ENCODE data around the gene MLLT3. TPM values are rescaled to one million over a fixed set of nuclear protein-coding genes. Genes with fewer than 3 reads are reported as not detected.
A peak's percentile ranks its signal among the peaks of the same experiment; 100 is the strongest.

MLLT3 gene
- total RNA-seq, 3 donors from 2014 or later: 13.0 to 19.0 (median 14.6) TPM

GRCh38 chr9:20494035-20494434 lies 128.3 kb downstream of the MLLT3 start:
- Mint-ChIP-seq H3K4me3 (no peak overlapping the region), H3K4me1 (ENCODE audit: low read depth) (peaks cover 54% of the 10 kb centered on the region), H3K27me3 (ENCODE audit: low read depth) (no peaks in the 10 kb centered on the region), H3K36me3 (ENCODE audit: insufficient read depth) (peaks cover 3% of the 10 kb centered on the region), H3K9me3 (no peaks in the 10 kb centered on the region)
- no peak for DNase-seq
- ATAC-seq: no peak

- H3K4me3 Mint-ChIP-seq: no peak overlapping the region
- H3K9me3 Mint-ChIP-seq: no peaks in the 10 kb centered on the region
- no peak for ATAC-seq
- no peak for DNase-seq
- H3K4me1 Mint-ChIP-seq (ENCODE audit: low read depth): peaks cover 56% of the 10 kb centered on the region
- H3K36me3 Mint-ChIP-seq (ENCODE audit: insufficient read depth): peaks cover 2% of the 10 kb centered on the region
- no peaks in the 10 kb centered on the region for H3K27me3 Mint-ChIP-seq (ENCODE audit: low read depth)
Observed at GRCh38 chr9:20492772-20493171, 129.5 kb downstream of the MLLT3 start.

- no peak overlapping the region for H3K4me3 Mint-ChIP-seq
- H3K36me3 Mint-ChIP-seq (ENCODE audit: insufficient read depth): peaks cover 2% of the 10 kb centered on the region
- H3K27me3 Mint-ChIP-seq (ENCODE audit: low read depth): no peaks in the 10 kb centered on the region
- H3K9me3 Mint-ChIP-seq: no peaks in the 10 kb centered on the region
- DNase-seq (no peak), ATAC-seq (no peak)
- H3K4me1 Mint-ChIP-seq (ENCODE audit: low read depth): peaks cover 54% of the 10 kb centered on the region
Observed at GRCh38 chr9:20491612-20492011, 130.7 kb downstream of the MLLT3 start.

GRCh38 chr9:20490246-20490834 lies 132.0 kb downstream of the MLLT3 start:
- H3K4me1 Mint-ChIP-seq (ENCODE audit: low read depth): peaks cover 54% of the 10 kb centered on the region
- H3K36me3 Mint-ChIP-seq (ENCODE audit: insufficient read depth): peaks cover 2% of the 10 kb centered on the region
- no peaks in the 10 kb centered on the region for H3K9me3 Mint-ChIP-seq
- DNase-seq (no peak), ATAC-seq (no peak)
- H3K4me3 Mint-ChIP-seq: no peak overlapping the region
- H3K27me3 Mint-ChIP-seq (ENCODE audit: low read depth): no peaks in the 10 kb centered on the region

- Mint-ChIP-seq H3K4me1 (ENCODE audit: low read depth) (peaks cover 50% of the 10 kb centered on the region), H3K27me3 (ENCODE audit: low read depth) (no peaks in the 10 kb centered on the region), H3K9me3 (no peaks in the 10 kb centered on the region), H3K4me3 (no peak overlapping the region), H3K36me3 (ENCODE audit: insufficient read depth) (no peaks in the 10 kb centered on the region)
- DNase-seq (no peak), ATAC-seq (no peak)
Observed at GRCh38 chr9:20488691-20489090, 133.6 kb downstream of the MLLT3 start.

GRCh38 chr9:20486552-20486951 lies 135.7 kb downstream of the MLLT3 start:
- H3K27me3 Mint-ChIP-seq (ENCODE audit: low read depth): no peaks in the 10 kb centered on the region
- no peak overlapping the region for H3K4me3 Mint-ChIP-seq
- H3K36me3 Mint-ChIP-seq (ENCODE audit: insufficient read depth): peaks cover 2% of the 10 kb centered on the region
- H3K4me1 Mint-ChIP-seq (ENCODE audit: low read depth): peaks cover 53% of the 10 kb centered on the region
- ATAC-seq (no peak), DNase-seq (no peak)
- H3K9me3 Mint-ChIP-seq: no peaks in the 10 kb centered on the region

GRCh38 chr9:20481437-20481836 lies 140.9 kb downstream of the MLLT3 start:
- Mint-ChIP-seq H3K4me3 (no peak overlapping the region), H3K27me3 (ENCODE audit: low read depth) (no peaks in the 10 kb centered on the region), H3K4me1 (ENCODE audit: low read depth) (peaks cover 36% of the 10 kb centered on the region)

GRCh38 chr9:20480249-20480648 lies 142.1 kb downstream of the MLLT3 start:
- Mint-ChIP-seq H3K4me1 (ENCODE audit: low read depth) (peaks cover 34% of the 10 kb centered on the region), H3K9me3 (no peaks in the 10 kb centered on the region), H3K27me3 (ENCODE audit: low read depth) (no peaks in the 10 kb centered on the region), H3K4me3 (no peak overlapping the region), H3K36me3 (ENCODE audit: insufficient read depth) (peaks cover 2% of the 10 kb centered on the region)
- ATAC-seq: no peak
- DNase-seq: no peak

More at GRCh38 chr9:20481437-20481836, 140.9 kb downstream of the MLLT3 start:
- Mint-ChIP-seq H3K9me3 (no peaks in the 10 kb centered on the region), H3K36me3 (ENCODE audit: insufficient read depth) (peaks cover 2% of the 10 kb centered on the region)
- no peak for DNase-seq
- no peak for ATAC-seq

- Mint-ChIP-seq H3K36me3 (ENCODE audit: insufficient read depth) (peaks cover 2% of the 10 kb centered on the region), H3K4me3 (no peak overlapping the region), H3K27me3 (ENCODE audit: low read depth) (no peaks in the 10 kb centered on the region), H3K4me1 (ENCODE audit: low read depth) (peaks cover 38% of the 10 kb centered on the region), H3K9me3 (no peaks in the 10 kb centered on the region)
- DNase-seq: no peak
- ATAC-seq: no peak
Observed at GRCh38 chr9:20479419-20480155, 142.7 kb downstream of the MLLT3 start.

GRCh38 chr9:20478786-20479185 lies 143.5 kb downstream of the MLLT3 start:
- Mint-ChIP-seq H3K9me3 (no peaks in the 10 kb centered on the region), H3K4me3 (no peak overlapping the region), H3K4me1 (ENCODE audit: low read depth) (peaks cover 41% of the 10 kb centered on the region), H3K36me3 (ENCODE audit: insufficient read depth) (peaks cover 2% of the 10 kb centered on the region), H3K27me3 (ENCODE audit: low read depth) (no peaks in the 10 kb centered on the region)
- no peak for DNase-seq
- no peak for ATAC-seq

- H3K4me1 Mint-ChIP-seq (ENCODE audit: low read depth): peaks cover 46% of the 10 kb centered on the region
- ATAC-seq: peak; percentile 94 to 95
- no peaks in the 10 kb centered on the region for H3K27me3 Mint-ChIP-seq (ENCODE audit: low read depth)
- DNase-seq: no peak
- H3K4me3 Mint-ChIP-seq: no peak overlapping the region
- H3K9me3 Mint-ChIP-seq: no peaks in the 10 kb centered on the region
- H3K36me3 Mint-ChIP-seq (ENCODE audit: insufficient read depth): peaks cover 2% of the 10 kb centered on the region
Observed at GRCh38 chr9:20477940-20478620, 144.2 kb downstream of the MLLT3 start.

- ATAC-seq (no peak), DNase-seq (no peak)
- H3K4me3 Mint-ChIP-seq: no peak overlapping the region
- peaks cover 47% of the 10 kb centered on the region for H3K4me1 Mint-ChIP-seq (ENCODE audit: low read depth)
- H3K36me3 Mint-ChIP-seq (ENCODE audit: insufficient read depth): no peaks in the 10 kb centered on the region
- no peaks in the 10 kb centered on the region for H3K9me3 Mint-ChIP-seq
- H3K27me3 Mint-ChIP-seq (ENCODE audit: low read depth): no peaks in the 10 kb centered on the region
Observed at GRCh38 chr9:20476912-20477521, 145.3 kb downstream of the MLLT3 start.

- no peak for ATAC-seq
- H3K36me3 Mint-ChIP-seq (ENCODE audit: insufficient read depth): peaks cover 2% of the 10 kb centered on the region
- H3K4me3 Mint-ChIP-seq: no peak overlapping the region
- H3K9me3 Mint-ChIP-seq: peaks cover 3% of the 10 kb centered on the region
- H3K4me1 Mint-ChIP-seq (ENCODE audit: low read depth): peaks cover 47% of the 10 kb centered on the region
- no peak for DNase-seq
- no peaks in the 10 kb centered on the region for H3K27me3 Mint-ChIP-seq (ENCODE audit: low read depth)
Observed at GRCh38 chr9:20474496-20474895, 147.8 kb downstream of the MLLT3 start.

- Mint-ChIP-seq H3K9me3 (peaks cover 6% of the 10 kb centered on the region), H3K27me3 (ENCODE audit: low read depth) (no peaks in the 10 kb centered on the region), H3K4me1 (ENCODE audit: low read depth) (peaks cover 41% of the 10 kb centered on the region), H3K4me3 (no peak overlapping the region), H3K36me3 (ENCODE audit: insufficient read depth) (peaks cover 2% of the 10 kb centered on the region)
- DNase-seq: no peak
- ATAC-seq: no peak
Observed at GRCh38 chr9:20473515-20474013, 148.7 kb downstream of the MLLT3 start.

Data from activated T-cell treated with anti-CD3 and anti-CD28 coated beads, Interleukin-2, amount 50 U/mL, for 4 hours (primary cell).